H1 (cell line): ENCODE measurements around the gene TNS4. TPM values are rescaled to one million over a fixed set of nuclear protein-coding genes. Genes with fewer than 3 reads are reported as not detected.

Experiments
- CTCF ChIA-PET: fragments of 300-600 bp; sonication (Branson Sonifier 250); formaldehyde crosslinking; loops from one replicate; lab custom pipeline; 2021; ENCODE audit not compliant: partially characterized antibody; lab: Charles Lee
- POLR2A ChIA-PET: fragments of 300-600 bp; sonication (Branson Sonifier 250); formaldehyde crosslinking; loops from one replicate; lab custom pipeline; 2021; ENCODE audit warnings: inconsistent platforms; ENCODE audit not compliant: partially characterized antibody; lab: Charles Lee
- DNase-seq, 2 experiments: peaks; one replicate each; pipeline versions ENCODE4 v3.0.0 to v3.0.0-alpha.2; 2010 to 2022; ENCODE audit warnings: low spot score in 2 of 2, low read depth in 1 of 2, mixed read lengths in 1 of 2
- FAIRE-seq: peaks from 2 replicates; lab custom pipeline; 2011; peaks lifted over from hg19 to GRCh38; lab: Jason Lieb, UNC
- H2AFZ ChIP-seq: 2 replicates; pipeline ENCODE4 v1.8.1; 2012; ENCODE audit warnings: low read length, inconsistent platforms
- H2AK5ac ChIP-seq: 2 replicates; pipeline ENCODE4 v1.6.1; 2013; ENCODE audit warnings: low read depth, low read length
- H2BK120ac ChIP-seq: replicated peaks from 2 replicates; pipeline ENCODE3; 2013; ENCODE audit warnings: low read depth, low read length, inconsistent platforms
- H2BK12ac ChIP-seq: 2 replicates; pipeline ENCODE4 v1.6.1; 2013; ENCODE audit warnings: low read depth, low read length
- H2BK15ac ChIP-seq: 2 replicates; pipeline ENCODE4 v1.6.1; 2013; ENCODE audit warnings: low read length
- H2BK20ac ChIP-seq: 2 replicates; pipeline ENCODE4 v1.6.1; 2013; ENCODE audit warnings: low read length
- H2BK5ac ChIP-seq: 2 replicates; pipeline ENCODE4 v1.6.1; 2013; ENCODE audit warnings: low read depth, low read length
- H3K14ac ChIP-seq: 2 replicates; pipeline ENCODE4 v1.6.1; 2013; ENCODE audit warnings: inconsistent platforms; ENCODE audit not compliant: insufficient read length
- H3K18ac ChIP-seq: 2 replicates; pipeline ENCODE4 v1.6.1; 2013; ENCODE audit warnings: low read length; ENCODE audit errors: extremely low read depth
- H3K23ac ChIP-seq: 2 replicates; pipeline ENCODE4 v1.6.1; 2013; ENCODE audit warnings: inconsistent platforms; ENCODE audit not compliant: insufficient read length
- H3K23me2 ChIP-seq: 2 replicates; pipeline ENCODE4 v1.6.1; 2013; ENCODE audit warnings: low read depth, low read length
- H3K27ac ChIP-seq: 2 replicates; pipeline ENCODE4 v1.6.1; 2011; ENCODE audit warnings: low read depth, low read length, inconsistent platforms
- H3K27me3 ChIP-seq, 4 experiments: replicated peaks in 1 of 4; 1 replicate in 1 of 4; 2 replicates in 3 of 4; pipeline versions ENCODE4 v1.6.1 to v1.8.1; 2011 to 2013; ENCODE audit warnings: low read length in 3 of 4, mild to moderate bottlenecking in 3 of 4, inconsistent platforms in 2 of 4, mixed read lengths in 2 of 4, moderate library complexity in 1 of 4; ENCODE audit not compliant: control insufficient read depth in 3 of 4, insufficient read depth in 3 of 4; ENCODE audit errors: extremely low read depth in 1 of 4
- H3K36me3 ChIP-seq, 4 experiments: 2 replicates each; pipeline versions ENCODE4 v1.6.1 to v1.8.1; 2011 to 2013; ENCODE audit warnings: mild to moderate bottlenecking in 4 of 4, low read length in 3 of 4, moderate library complexity in 2 of 4, control low read depth in 1 of 4, inconsistent platforms in 1 of 4; ENCODE audit not compliant: insufficient read depth in 4 of 4, control insufficient read depth in 2 of 4
- H3K4ac ChIP-seq: replicated peaks from 2 replicates; pipeline ENCODE3; 2013; ENCODE audit warnings: low read length, low read depth, mixed read lengths, inconsistent platforms; ENCODE audit not compliant: insufficient read length
- H3K4me1 ChIP-seq, 4 experiments: replicated peaks in 1 of 4; 1 replicate in 1 of 4; 2 replicates in 3 of 4; pipeline versions ENCODE4 v1.6.1 to v1.8.1; 2011 to 2013; ENCODE audit warnings: low read length in 3 of 4, inconsistent platforms in 2 of 4, mixed read lengths in 1 of 4; ENCODE audit not compliant: insufficient read depth in 4 of 4, control insufficient read depth in 3 of 4
- H3K4me2 ChIP-seq, 2 experiments: 2 replicates each; pipeline versions ENCODE4 v1.6.1 to v1.8.1; 2011 to 2013; ENCODE audit warnings: low read depth in 2 of 2, low read length in 2 of 2, control low read depth in 1 of 2, inconsistent platforms in 1 of 2, mild to moderate bottlenecking in 1 of 2; ENCODE audit not compliant: insufficient read depth in 1 of 2
- H3K4me3 ChIP-seq, 4 experiments: fragments of 200-600, 300-600 bp in 1 of 4; sonication (generic), shearing (Covaris generic), sonication (Bioruptor Twin) in 1 of 4; 2 replicates each; pipeline versions ENCODE4 v1.5.1 to v1.8.1; 2011 to 2016; ENCODE audit warnings: low read length in 4 of 4, low read depth in 3 of 4, control low read depth in 2 of 4, inconsistent platforms in 2 of 4, mild to moderate bottlenecking in 2 of 4, mixed read lengths in 1 of 4, moderate library complexity in 1 of 4; ENCODE audit not compliant: insufficient read depth in 2 of 4; ENCODE audit errors: extremely low read depth in 1 of 4
- H3K56ac ChIP-seq: replicated peaks from 2 replicates; pipeline ENCODE3; 2013; ENCODE audit warnings: low read depth, mild to moderate bottlenecking, mixed read lengths, low read length, inconsistent platforms; ENCODE audit not compliant: insufficient read length
- H3K79me1 ChIP-seq: 2 replicates; pipeline ENCODE4 v1.6.1; 2013; ENCODE audit warnings: low read depth, low read length, control low read depth
- H3K79me2 ChIP-seq, 2 experiments: 2 replicates each; pipeline versions ENCODE4 v1.6.1 to v1.8.1; 2012 to 2013; ENCODE audit warnings: low read length in 2 of 2, mild to moderate bottlenecking in 2 of 2, inconsistent platforms in 1 of 2; ENCODE audit not compliant: insufficient read depth in 2 of 2, control insufficient read depth in 1 of 2
- H3K9ac ChIP-seq, 4 experiments: replicated peaks in 1 of 4; 1 replicate in 1 of 4; 2 replicates in 3 of 4; pipeline versions ENCODE4 v1.6.1 to v1.8.1; 2011 to 2013; ENCODE audit warnings: low read depth in 3 of 4, low read length in 3 of 4, control low read depth in 2 of 4, mild to moderate bottlenecking in 2 of 4, moderate library complexity in 2 of 4, inconsistent platforms in 1 of 4; ENCODE audit errors: extremely low read depth in 1 of 4
- H3K9me3 ChIP-seq, 2 experiments: 2 replicates each; pipeline versions ENCODE4 v1.6.1 to v1.8.1; 2012 to 2013; ENCODE audit warnings: mild to moderate bottlenecking in 2 of 2, moderate library complexity in 2 of 2, control low read depth in 1 of 2, inconsistent platforms in 1 of 2, low read depth in 1 of 2, low read length in 1 of 2, mixed read lengths in 1 of 2; ENCODE audit not compliant: insufficient read depth in 2 of 2
- H4K20me1 ChIP-seq, 2 experiments: replicated peaks in 1 of 2; 2 replicates each; pipeline versions ENCODE3 to v1.8.1; 2011 to 2013; ENCODE audit warnings: inconsistent platforms in 2 of 2, low read length in 2 of 2, mild to moderate bottlenecking in 1 of 2; ENCODE audit not compliant: insufficient read depth in 2 of 2, control insufficient read depth in 1 of 2
- H4K5ac ChIP-seq: 2 replicates; pipeline ENCODE4 v1.6.1; 2013; ENCODE audit warnings: low read length, low read depth, mixed read lengths, inconsistent platforms; ENCODE audit not compliant: insufficient read length
- H4K8ac ChIP-seq: 2 replicates; pipeline ENCODE4 v1.8.0; 2013; ENCODE audit warnings: mild to moderate bottlenecking, moderate library complexity, low read length, inconsistent platforms; ENCODE audit not compliant: insufficient read depth; ENCODE audit errors: extremely low read depth
- H4K91ac ChIP-seq: replicated peaks from 2 replicates; pipeline ENCODE3; 2013; ENCODE audit warnings: low read length, mixed read lengths, inconsistent platforms; ENCODE audit not compliant: insufficient read length
- EZH2 ChIP-seq: fragments of 200-600 bp; sonication (generic); IDR thresholded peaks from 2 replicates; pipeline ENCODE4 v1.7.1; 2012; ENCODE audit warnings: low read depth, mild to moderate bottlenecking, moderate library complexity, low read length, inconsistent platforms; ENCODE audit not compliant: severe bottlenecking
- FOSL1 ChIP-seq: IDR thresholded peaks from 2 replicates; pipeline ENCODE4 v1.6.1; 2011; ENCODE audit warnings: mild to moderate bottlenecking, low read depth, low read length, moderate library complexity; ENCODE audit not compliant: insufficient read depth
- RXRA ChIP-seq: IDR thresholded peaks from 2 replicates; pipeline ENCODE4 v1.6.1; 2011; ENCODE audit warnings: low read depth, mild to moderate bottlenecking, low read length, moderate library complexity; ENCODE audit not compliant: insufficient read depth
- TBP ChIP-seq: IDR thresholded peaks from 2 replicates; pipeline ENCODE4 v1.6.1; 2011; ENCODE audit warnings: low read depth, low read length, improper control_type of control experiment
- YY1 ChIP-seq: IDR thresholded peaks from 2 replicates; pipeline ENCODE4 v1.6.1; 2011; ENCODE audit warnings: low read depth, mild to moderate bottlenecking, low read length
- WGBS, 2 experiments: shearing (Covaris generic) in 1 of 2; methylation state at CpG; one replicate each; pipeline versions ENCODE4 v1.1.6 to v1.1.7; 2013 to 2015; ENCODE audit warnings: low lambda C conversion rate in 2 of 2, mixed read lengths in 2 of 2, inconsistent platforms in 1 of 2, low coverage in 1 of 2, missing lambda C conversion rate in 1 of 2; ENCODE audit not compliant: insufficient replicate concordance in 2 of 2, insufficient coverage in 1 of 2, insufficient read length in 1 of 2; ENCODE audit errors: extremely low coverage in 1 of 2, missing lambda C conversion rate in 1 of 2; 5-methylcytosine and 5-hydroxymethylcytosine counted together
- polyA plus RNA-seq, 7 experiments: library from polyadenylated mRNA; depleted of rRNA in 3 of 7; stranded (reverse) in 5 of 7; unstranded in 2 of 7; fragments of >200 nt in 5 of 7; fragments of 200-250 nt in 2 of 7; gene quantifications; 1 replicate in 5 of 7; 2 replicates in 1 of 7; 4 replicates in 1 of 7; pipeline versions ENCODE4 v1.2.1 to v1.2.3, GENCODE V29; 2011 to 2013; ENCODE audit warnings: missing spikeins in 2 of 7, mixed read lengths in 2 of 7
- total RNA-seq: library from RNA; stranded (reverse); fragmentation: NEBNext Ultra II Directional; extraction: Animal tissue kit (Norgen Biotek cat#: 25700); gene quantifications from 2 replicates; pipeline ENCODE4 v1.2.1, GENCODE V29; 2021
- TF ChIP-seq, protein P1 (sequence below): IDR thresholded peaks from 2 replicates; pipeline ENCODE4 v1.6.1; 2011; ENCODE audit warnings: low read depth, mild to moderate bottlenecking, low read length; ENCODE audit not compliant: insufficient read depth

Gene TNS4
- total and polyA plus RNA-seq, 2 of the 8 experiments (the other 6 are each of a cell fraction or from before 2014, with no cell fraction given) = 0.20 to 0.21 TPM

DNA sequence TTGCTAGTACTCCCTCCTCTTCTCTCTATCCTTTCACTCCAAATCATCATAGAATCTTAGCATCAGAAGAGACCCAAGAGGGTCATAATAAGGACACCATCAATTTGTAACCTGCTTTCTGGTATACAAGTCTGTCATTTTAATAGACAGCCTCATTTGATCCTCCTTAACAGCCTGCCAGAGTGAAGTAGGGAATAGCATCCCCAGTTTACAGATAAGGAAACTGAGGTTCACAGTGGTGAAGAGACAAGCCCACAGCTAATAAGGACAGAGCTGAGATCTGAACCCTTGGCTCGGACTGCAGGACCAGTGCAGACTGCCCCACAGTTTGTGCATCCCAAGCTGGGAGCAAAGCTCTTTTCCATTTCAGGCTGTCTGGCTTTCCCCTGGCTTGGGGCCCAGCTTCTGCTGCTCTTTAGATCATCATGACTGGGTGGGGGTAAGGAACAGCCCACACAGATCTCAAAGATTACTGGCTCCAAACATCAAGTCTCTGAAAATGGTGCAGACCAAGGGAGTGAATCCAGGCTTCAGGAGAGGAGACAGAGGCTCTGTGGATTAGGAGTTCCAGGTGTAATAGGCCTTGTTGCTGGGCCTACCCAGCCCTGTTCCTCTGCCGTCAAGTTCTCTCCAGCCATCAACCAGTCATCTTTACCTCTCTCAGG, 68.4 kb downstream of the TNS4 start:
- Histone ChIP-seq H2BK15ac (no peak overlapping the region; the same call in 1 of the 2 replicates), H2BK120ac (no peak overlapping the region), H3K4me3 (no peak overlapping the region), H2BK5ac (0 out of 2 replicates have a peak overlapping the region, but pooled peaks have one; percentile 4), H4K5ac (no peak overlapping the region), H2BK20ac (no peak overlapping the region), H3K79me2 (no peaks in the 10 kb centered on the region), H4K91ac (no peak overlapping the region), H3K23ac (no peak overlapping the region), H3K56ac (no peak overlapping the region), H3K36me3 (no peaks in the 10 kb centered on the region), H3K27me3 (no peaks in the 10 kb centered on the region), H3K9me3 (no peaks in the 10 kb centered on the region), H3K4me1 (peaks cover 0 to 3% (median 2%) of the 10 kb centered on the region in 4 experiments; a peak in 4 of 7 replicates), H3K4me2 (no peak overlapping the region), H3K79me1 (no peaks in the 10 kb centered on the region), H3K18ac (no peak overlapping the region; the same call in 1 of the 2 replicates), H4K20me1 (no peaks in the 10 kb centered on the region), H3K27ac (no peak overlapping the region), H3K14ac (no peak overlapping the region), H2AK5ac (no peak overlapping the region), H2AFZ (peak overlapping the region; percentile 71), H3K4ac (no peak overlapping the region), H4K8ac (no peak overlapping the region), H3K9ac (no peak overlapping the region), H2BK12ac (no peak overlapping the region), H3K23me2 (no peaks in the 10 kb centered on the region; the same call in 1 of the 2 replicates)
- WGBS, 2 experiments = 48% methylated on average over 2 of the region's 2 CpGs; no CpG with 5 or more reads in 1 of the 2 experiments
- ChIA-PET CTCF (interaction anchor here (0.7 to 5.7 kb wide), 18 partner anchors 8 to 127 kb away, joined by 3 to 30 read pairs (median 4); partner anchors contain the start of gene TOP2A), POLR2A (interaction anchor here (0.6 to 1.0 kb wide), 4 partner anchors 10 to 98 kb away, joined by 3 to 4 read pairs (median 3); no protein-coding TSS in a partner anchor)
- no peak for FAIRE-seq
- TF ChIP-seq EZH2 (no peak), RXRA (no peak), FOSL1 (no peak), YY1 (no peak), TBP (no peak)
- TF ChIP-seq, protein P1, sequence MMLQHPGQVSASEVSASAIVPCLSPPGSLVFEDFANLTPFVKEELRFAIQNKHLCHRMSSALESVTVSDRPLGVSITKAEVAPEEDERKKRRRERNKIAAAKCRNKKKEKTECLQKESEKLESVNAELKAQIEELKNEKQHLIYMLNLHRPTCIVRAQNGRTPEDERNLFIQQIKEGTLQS = no peak
- no peak for DNase-seq
